C4-2B (cell line): ENCODE results near the gene ZCCHC17.

ENCODE experiments used
- H3K27ac ChIP-seq: fragments of 450-650 bp; 2 replicates; pipeline ENCODE4 v1.5.1; 2017
- ZFX ChIP-seq: fragments of 450-650 bp; IDR thresholded peaks from 2 replicates; pipeline ENCODE4 v1.6.1; 2017
- TF ChIP-seq, protein P1 (sequence below): fragments of 450-650 bp; conservative IDR thresholded peaks from 2 replicates; pipeline ENCODE4 v1.5.1; 2017; ENCODE audit warnings: mild to moderate bottlenecking

Gene ZCCHC17

DNA sequence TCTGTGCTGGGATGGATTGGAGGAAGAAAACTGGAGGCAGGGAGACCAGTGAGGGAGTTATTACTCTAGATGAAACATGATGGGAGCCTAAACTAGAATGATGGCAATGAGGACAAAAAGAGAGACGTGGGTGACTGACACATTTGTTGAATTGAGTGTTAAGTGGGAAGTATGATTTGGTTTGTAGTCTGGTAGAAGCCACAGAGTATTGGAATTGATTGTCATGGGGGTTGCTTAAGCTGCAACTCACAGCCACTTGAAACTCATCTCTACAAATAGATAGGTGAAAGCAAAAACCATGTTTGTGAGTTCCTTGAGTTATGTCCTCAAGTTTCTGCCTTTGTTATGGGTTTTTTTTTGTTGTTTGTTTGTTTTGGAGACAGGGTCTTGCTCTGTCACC is 47.7 kb downstream of the ZCCHC17 start:
- no peak overlapping the region for H3K27ac ChIP-seq
- TF ChIP-seq, protein P1, sequence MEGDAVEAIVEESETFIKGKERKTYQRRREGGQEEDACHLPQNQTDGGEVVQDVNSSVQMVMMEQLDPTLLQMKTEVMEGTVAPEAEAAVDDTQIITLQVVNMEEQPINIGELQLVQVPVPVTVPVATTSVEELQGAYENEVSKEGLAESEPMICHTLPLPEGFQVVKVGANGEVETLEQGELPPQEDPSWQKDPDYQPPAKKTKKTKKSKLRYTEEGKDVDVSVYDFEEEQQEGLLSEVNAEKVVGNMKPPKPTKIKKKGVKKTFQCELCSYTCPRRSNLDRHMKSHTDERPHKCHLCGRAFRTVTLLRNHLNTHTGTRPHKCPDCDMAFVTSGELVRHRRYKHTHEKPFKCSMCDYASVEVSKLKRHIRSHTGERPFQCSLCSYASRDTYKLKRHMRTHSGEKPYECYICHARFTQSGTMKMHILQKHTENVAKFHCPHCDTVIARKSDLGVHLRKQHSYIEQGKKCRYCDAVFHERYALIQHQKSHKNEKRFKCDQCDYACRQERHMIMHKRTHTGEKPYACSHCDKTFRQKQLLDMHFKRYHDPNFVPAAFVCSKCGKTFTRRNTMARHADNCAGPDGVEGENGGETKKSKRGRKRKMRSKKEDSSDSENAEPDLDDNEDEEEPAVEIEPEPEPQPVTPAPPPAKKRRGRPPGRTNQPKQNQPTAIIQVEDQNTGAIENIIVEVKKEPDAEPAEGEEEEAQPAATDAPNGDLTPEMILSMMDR, result no peak
- TF ChIP-seq ZFX, result no peak

DNA sequence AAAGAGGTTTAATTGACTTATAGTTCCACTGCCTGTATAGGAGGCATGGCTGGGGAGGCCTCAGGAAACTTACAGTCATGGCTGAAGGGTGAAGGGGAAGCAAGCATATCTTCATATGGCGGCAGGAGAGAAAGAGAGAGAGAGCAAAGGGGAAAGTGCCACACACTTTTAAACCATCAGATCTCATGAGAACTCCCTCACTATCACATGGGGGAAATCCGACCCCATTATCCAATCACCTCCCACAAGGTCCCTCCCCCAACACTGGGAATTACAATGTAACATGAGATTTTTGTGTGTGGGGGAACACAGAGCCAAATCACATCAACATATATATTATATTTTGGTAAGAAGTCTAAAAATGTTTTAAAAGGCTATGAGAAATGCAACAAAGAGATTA is 48.8 kb downstream of the ZCCHC17 start:
- TF ChIP-seq ZFX, result no peak
- H3K27ac ChIP-seq, result no peak overlapping the region

DNA sequence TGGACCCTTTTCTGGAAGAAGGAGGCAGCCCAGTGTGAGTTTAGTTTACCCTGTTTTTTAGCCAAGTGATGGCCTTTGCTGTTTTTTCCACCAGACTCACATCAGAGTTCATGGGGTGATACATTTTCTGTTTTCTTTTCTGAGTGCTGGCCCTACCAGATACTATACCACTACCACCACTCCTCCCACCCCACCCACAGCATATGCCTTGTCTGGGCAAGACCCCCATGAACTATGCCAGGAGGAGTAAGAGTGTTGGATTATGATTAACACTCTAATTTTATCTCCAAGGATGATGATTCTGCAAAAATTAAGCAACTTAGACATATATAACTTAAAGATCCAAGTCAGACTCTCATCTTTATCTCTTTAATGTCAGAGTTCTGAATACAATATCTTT is 50.0 kb downstream of the ZCCHC17 start:
- no peak for TF ChIP-seq ZFX
- TF ChIP-seq, protein P1, result no peak
- H3K27ac ChIP-seq, result no peak overlapping the region

DNA sequence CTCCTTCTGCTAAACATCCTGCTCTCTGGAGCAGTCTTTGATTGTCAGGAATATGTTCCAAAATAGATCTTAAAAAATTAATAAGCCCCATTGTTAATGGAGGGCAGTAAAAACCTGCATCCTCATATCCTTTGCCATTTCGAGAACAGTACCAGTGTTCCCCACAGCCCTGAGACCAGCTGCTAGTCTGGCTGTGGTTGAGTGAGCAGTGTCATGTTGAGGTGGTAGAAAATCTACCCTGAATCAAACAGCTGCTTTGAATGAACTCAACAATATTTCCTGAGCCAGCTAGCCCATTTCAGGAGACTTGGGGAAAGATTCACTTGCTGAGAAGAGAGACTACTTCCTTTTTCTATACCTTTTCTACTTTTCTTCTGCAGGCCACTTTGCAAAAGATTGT is 51.6 kb downstream of the ZCCHC17 start:
- TF ChIP-seq, protein P1, result no peak
- TF ChIP-seq ZFX, result no peak
- H3K27ac ChIP-seq, result no peak overlapping the region

DNA sequence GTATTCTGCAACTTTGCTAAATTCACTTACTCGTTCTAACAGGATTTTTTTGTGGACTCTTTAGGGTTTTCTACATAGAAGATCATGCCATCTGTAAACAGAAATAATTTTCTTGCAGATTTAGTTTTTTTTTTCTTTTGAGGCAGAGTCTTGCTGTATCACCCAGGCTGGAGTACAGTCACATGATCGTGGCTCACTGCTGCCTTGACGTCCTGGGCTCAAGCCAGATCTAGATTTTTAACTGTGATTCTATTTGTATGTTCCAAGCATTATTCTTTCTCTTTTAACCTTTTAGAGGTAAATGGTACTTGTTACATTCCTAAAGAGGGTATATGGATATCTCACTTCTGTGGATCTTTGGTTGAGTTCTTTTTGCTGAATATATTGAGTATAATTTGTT is 57.5 kb downstream of the ZCCHC17 start:
- TF ChIP-seq, protein P1, result no peak
- no peak for TF ChIP-seq ZFX
- no peak overlapping the region for H3K27ac ChIP-seq

DNA sequence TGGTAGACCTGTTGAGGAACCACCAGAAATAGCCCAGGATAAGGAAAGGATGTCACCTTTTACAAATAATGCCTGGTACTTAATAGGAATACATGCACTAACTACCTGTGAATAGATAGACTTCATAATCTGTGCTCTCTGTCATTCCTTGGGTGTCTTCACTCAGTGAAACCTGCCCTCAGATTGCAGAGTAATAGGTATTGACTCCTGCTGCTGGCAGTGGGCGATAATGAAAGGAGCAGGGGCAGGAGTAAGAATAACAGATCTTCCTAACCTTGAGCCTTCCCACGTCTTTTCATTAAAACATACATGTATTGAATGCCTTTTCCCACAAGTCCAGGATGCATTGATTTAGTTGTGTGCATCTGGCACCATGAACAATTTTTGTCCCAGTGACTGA is 59.6 kb downstream of the ZCCHC17 start:
- no peak for TF ChIP-seq ZFX
- TF ChIP-seq, protein P1, result no peak
- no peak overlapping the region for H3K27ac ChIP-seq

DNA sequence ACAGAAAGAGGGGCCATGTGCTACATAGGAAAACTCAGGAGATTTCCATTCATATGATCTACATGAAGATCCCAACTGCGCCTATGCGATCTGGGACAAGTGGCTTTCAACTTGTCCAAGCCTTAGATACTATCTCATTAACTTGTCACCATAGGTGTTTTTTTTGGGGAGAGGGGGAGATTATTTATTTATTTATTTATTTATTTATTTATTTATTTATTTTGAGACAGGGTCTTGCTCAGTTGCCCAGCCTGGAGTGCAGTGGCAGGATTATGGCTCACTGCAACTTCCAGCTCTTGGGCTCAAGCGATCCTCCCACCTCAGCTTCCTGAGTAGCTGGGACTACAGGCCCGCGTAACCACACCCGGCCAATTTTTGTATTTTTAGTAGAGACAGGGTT is 64.8 kb downstream of the ZCCHC17 start:
- TF ChIP-seq ZFX, result no peak
- TF ChIP-seq, protein P1, result no peak
- H3K27ac ChIP-seq, result no peak overlapping the region

DNA sequence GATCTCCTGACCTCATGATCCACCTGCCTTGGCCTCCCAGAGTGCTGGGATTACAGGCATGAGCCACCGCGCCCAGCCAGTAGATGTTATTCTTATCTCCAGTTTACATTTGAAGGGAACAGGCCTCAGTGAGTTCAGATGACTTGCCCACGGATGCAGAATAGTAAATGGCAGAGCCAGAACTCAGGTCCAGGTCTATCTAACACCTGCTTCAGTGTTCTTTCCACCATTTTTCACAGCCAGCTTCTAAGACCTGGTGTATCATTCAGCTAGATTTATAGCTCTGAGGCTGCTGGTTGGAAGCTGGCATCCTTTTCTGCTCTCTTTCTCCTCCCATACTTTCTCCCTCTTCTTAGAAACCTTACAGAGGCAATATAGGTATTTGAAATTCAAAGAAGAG is 65.2 kb downstream of the ZCCHC17 start:
- no peak for TF ChIP-seq ZFX
- TF ChIP-seq, protein P1, result no peak
- H3K27ac ChIP-seq, result no peak overlapping the region
